Trophoblast cell (in vitro differentiated cells and primary cell): Measurements from ENCODE around the gene WDR45.

ENCODE experiments used
- DNase-seq, 2 donors: peaks; one replicate each; pipeline ENCODE4 v3.0.0-alpha.2; 2016
- H2AFZ ChIP-seq: 2 replicates; pipeline ENCODE4 v1.6.1; 2013; ENCODE audit warnings: low read length, moderate library complexity, mild to moderate bottlenecking; ENCODE audit not compliant: insufficient read depth, poor library complexity
- H2AK5ac ChIP-seq: 2 replicates; pipeline ENCODE4 v1.6.1; 2013; ENCODE audit warnings: mild to moderate bottlenecking, low read length
- H2BK120ac ChIP-seq: 2 replicates; pipeline ENCODE4 v1.6.1; 2013; ENCODE audit warnings: low read length, mild to moderate bottlenecking, moderate library complexity; ENCODE audit not compliant: insufficient read depth, poor library complexity
- H2BK12ac ChIP-seq: 2 replicates; pipeline ENCODE4 v1.6.1; 2013; ENCODE audit warnings: mild to moderate bottlenecking, low read length, moderate library complexity
- H2BK5ac ChIP-seq: 2 replicates; pipeline ENCODE4 v1.6.1; 2013; ENCODE audit warnings: low read length, low read depth, moderate library complexity, mild to moderate bottlenecking; ENCODE audit not compliant: poor library complexity
- H3K14ac ChIP-seq: 2 replicates; pipeline ENCODE4 v1.6.1; 2013; ENCODE audit warnings: mild to moderate bottlenecking, low read length
- H3K18ac ChIP-seq: 2 replicates; pipeline ENCODE4 v1.6.1; 2013; ENCODE audit warnings: mild to moderate bottlenecking, low read length
- H3K23ac ChIP-seq: 2 replicates; pipeline ENCODE4 v1.6.1; 2013; ENCODE audit warnings: low read length
- H3K27ac ChIP-seq: 2 replicates; pipeline ENCODE4 v1.5.1; 2013; ENCODE audit warnings: low read depth, mild to moderate bottlenecking, inconsistent platforms, low read length, moderate library complexity
- H3K27me3 ChIP-seq: 2 replicates; pipeline ENCODE4 v1.6.1; 2013; ENCODE audit warnings: inconsistent platforms, mild to moderate bottlenecking, low read length, moderate library complexity; ENCODE audit not compliant: insufficient read depth
- H3K36me3 ChIP-seq, 2 experiments: 1 replicate in 1 of 2; 2 replicates in 1 of 2; pipeline ENCODE4 v1.6.1; 2013; ENCODE audit warnings: low read length in 2 of 2, mild to moderate bottlenecking in 2 of 2, moderate library complexity in 1 of 2; ENCODE audit not compliant: insufficient read depth in 2 of 2, control insufficient read depth in 1 of 2
- H3K4ac ChIP-seq: 2 replicates; pipeline ENCODE4 v1.6.1; 2013; ENCODE audit warnings: low read depth, mild to moderate bottlenecking, low read length, moderate library complexity
- H3K4me1 ChIP-seq, 2 experiments: 1 replicate in 1 of 2; 2 replicates in 1 of 2; pipeline ENCODE4 v1.6.1; 2013; ENCODE audit warnings: low read length in 2 of 2, mild to moderate bottlenecking in 2 of 2, moderate library complexity in 1 of 2; ENCODE audit not compliant: insufficient read depth in 2 of 2, control insufficient read depth in 1 of 2
- H3K4me2 ChIP-seq: 2 replicates; pipeline ENCODE4 v1.6.1; 2013; ENCODE audit warnings: inconsistent platforms, mild to moderate bottlenecking, low read length, moderate library complexity
- H3K4me3 ChIP-seq: 2 replicates; pipeline ENCODE4 v1.5.1; 2013; ENCODE audit warnings: mild to moderate bottlenecking, low read depth, low read length, inconsistent platforms
- H3K79me1 ChIP-seq: one replicate; pipeline ENCODE4 v1.6.1; 2013; ENCODE audit warnings: low read length
- H3K79me2 ChIP-seq: 2 replicates; pipeline ENCODE4 v1.6.1; 2013; ENCODE audit warnings: low read length, mild to moderate bottlenecking; ENCODE audit not compliant: control insufficient read depth, insufficient read depth, poor library complexity
- H3K9ac ChIP-seq: 2 replicates; pipeline ENCODE4 v1.6.1; 2013; ENCODE audit warnings: mild to moderate bottlenecking, low read length
- H3K9me3 ChIP-seq: 2 replicates; pipeline ENCODE4 v1.6.1; 2013; ENCODE audit warnings: low read depth, mild to moderate bottlenecking, control low read depth, inconsistent platforms, low read length; ENCODE audit not compliant: insufficient read depth
- H4K12ac ChIP-seq: 2 replicates; pipeline ENCODE4 v1.6.1; 2013; ENCODE audit warnings: low read depth, mild to moderate bottlenecking, low read length, moderate library complexity
- H4K8ac ChIP-seq: 2 replicates; pipeline ENCODE4 v1.6.1; 2013; ENCODE audit warnings: low read depth, mild to moderate bottlenecking, low read length, moderate library complexity
- H4K91ac ChIP-seq: one replicate; pipeline ENCODE4 v1.6.1; 2013; ENCODE audit warnings: low read depth, mild to moderate bottlenecking, low read length, moderate library complexity
- WGBS: extraction: QIAGEN DNeasy Blood & Tissue Kit; methylation state at CpG from one replicate; pipeline ENCODE4 v1.1.7; 2013; ENCODE audit warnings: missing lambda C conversion rate; ENCODE audit not compliant: insufficient read length, insufficient coverage; ENCODE audit errors: extremely low coverage; 5-methylcytosine and 5-hydroxymethylcytosine counted together

Gene WDR45

GRCh38 chrX:49063715-49064114 is 16.0 kb downstream of the WDR45 start:
- no peak overlapping the region for H3K23ac ChIP-seq
- no peak overlapping the region for H3K14ac ChIP-seq
- no peak overlapping the region for H3K4me2 ChIP-seq
- no peak overlapping the region for H2AK5ac ChIP-seq
- H3K18ac ChIP-seq = no peak overlapping the region
- H3K79me1 ChIP-seq = peaks cover 4% of the 10 kb centered on the region
- H2BK5ac ChIP-seq = no peak overlapping the region
- no peak overlapping the region for H4K12ac ChIP-seq
- H4K91ac ChIP-seq = no peak overlapping the region
- H3K27me3 ChIP-seq = no peaks in the 10 kb centered on the region
- no peaks in the 10 kb centered on the region for H3K79me2 ChIP-seq
- H3K4me3 ChIP-seq = no peak overlapping the region
- no peak overlapping the region for H2AFZ ChIP-seq
- no peaks in the 10 kb centered on the region for H3K9me3 ChIP-seq
- H3K4ac ChIP-seq = no peak overlapping the region
- no peak overlapping the region for H4K8ac ChIP-seq
- WGBS = no CpG with 5 or more reads among the region's 9 CpGs
- DNase-seq = no peak
- peaks cover 4% of the 10 kb centered on the region in 2 experiments for H3K4me1 ChIP-seq
- no peak overlapping the region for H2BK12ac ChIP-seq
- no peak overlapping the region for H3K27ac ChIP-seq
- no peak overlapping the region for H2BK120ac ChIP-seq
- no peak overlapping the region for H3K9ac ChIP-seq
- H3K36me3 ChIP-seq = peaks cover 61 to 65% of the 10 kb centered on the region in 2 experiments

GRCh38 chrX:49061916-49062315 is 17.8 kb downstream of the WDR45 start:
- no peak overlapping the region for H3K27ac ChIP-seq
- no peak overlapping the region for H2AK5ac ChIP-seq
- H3K14ac ChIP-seq = no peak overlapping the region
- DNase-seq = no peak
- H3K4me1 ChIP-seq = peaks cover 4 to 8% of the 10 kb centered on the region in 2 experiments
- H3K23ac ChIP-seq = no peak overlapping the region
- H4K91ac ChIP-seq = no peak overlapping the region
- H2BK5ac ChIP-seq = no peak overlapping the region
- no peaks in the 10 kb centered on the region for H3K9me3 ChIP-seq
- H2AFZ ChIP-seq = no peak overlapping the region
- no CpG with 5 or more reads among the region's 10 CpGs for WGBS
- no peak overlapping the region for H3K9ac ChIP-seq
- no peak overlapping the region for H2BK120ac ChIP-seq
- peak overlapping the region; percentile 33 for H3K18ac ChIP-seq
- H3K36me3 ChIP-seq = peaks cover 46 to 54% of the 10 kb centered on the region in 2 experiments
- no peak overlapping the region for H4K12ac ChIP-seq
- no peak overlapping the region for H3K4me2 ChIP-seq
- H3K79me2 ChIP-seq = no peaks in the 10 kb centered on the region
- H3K27me3 ChIP-seq = no peaks in the 10 kb centered on the region
- no peak overlapping the region for H3K4ac ChIP-seq
- H2BK12ac ChIP-seq = no peak overlapping the region
- no peak overlapping the region for H4K8ac ChIP-seq
- H3K4me3 ChIP-seq = no peak overlapping the region
- peaks cover 4% of the 10 kb centered on the region for H3K79me1 ChIP-seq

- H3K27me3 ChIP-seq = no peaks in the 10 kb centered on the region
- no CpG with 5 or more reads among the region's 7 CpGs for WGBS
- no peak overlapping the region for H3K18ac ChIP-seq
- no peak overlapping the region for H3K27ac ChIP-seq
- H3K4me1 ChIP-seq = peaks cover 4 to 8% of the 10 kb centered on the region in 2 experiments
- no peak overlapping the region for H4K12ac ChIP-seq
- H2BK12ac ChIP-seq = no peak overlapping the region
- no peak overlapping the region for H4K91ac ChIP-seq
- no peaks in the 10 kb centered on the region for H3K79me2 ChIP-seq
- H3K23ac ChIP-seq = no peak overlapping the region
- H3K4me3 ChIP-seq = no peak overlapping the region
- H4K8ac ChIP-seq = no peak overlapping the region
- no peak overlapping the region for H2AK5ac ChIP-seq
- no peak overlapping the region for H2BK120ac ChIP-seq
- no peak overlapping the region for H3K4ac ChIP-seq
- peaks cover 4% of the 10 kb centered on the region for H3K79me1 ChIP-seq
- no peak for DNase-seq
- no peak overlapping the region for H3K9ac ChIP-seq
- H3K4me2 ChIP-seq = no peak overlapping the region
- H2AFZ ChIP-seq = no peak overlapping the region
- no peaks in the 10 kb centered on the region for H3K9me3 ChIP-seq
- H2BK5ac ChIP-seq = no peak overlapping the region
- no peak overlapping the region for H3K14ac ChIP-seq
- H3K36me3 ChIP-seq = peaks cover 41 to 50% of the 10 kb centered on the region in 2 experiments
These were observed 18.2 kb downstream of the WDR45 start for GRCh38 chrX:49061490-49061889.

- Histone ChIP-seq H2BK12ac (no peak overlapping the region), H3K79me2 (no peaks in the 10 kb centered on the region), H3K4me3 (no peak overlapping the region)
These were observed 18.8 kb downstream of the WDR45 start for GRCh38 chrX:49060914-49061313.

More at GRCh38 chrX:49060914-49061313, 18.8 kb downstream of the WDR45 start:
- H3K4me1 ChIP-seq = peaks cover 4 to 8% of the 10 kb centered on the region in 2 experiments
- no peak overlapping the region for H3K9ac ChIP-seq
- H3K27ac ChIP-seq = no peak overlapping the region
- H4K12ac ChIP-seq = no peak overlapping the region
- no peak overlapping the region for H3K4me2 ChIP-seq
- H3K27me3 ChIP-seq = no peaks in the 10 kb centered on the region
- H3K9me3 ChIP-seq = no peaks in the 10 kb centered on the region
- H2AK5ac ChIP-seq = no peak overlapping the region
- no peak overlapping the region for H3K18ac ChIP-seq
- peaks cover 41 to 44% of the 10 kb centered on the region in 2 experiments for H3K36me3 ChIP-seq
- no peak overlapping the region for H3K23ac ChIP-seq
- DNase-seq = no peak
- H3K14ac ChIP-seq = no peak overlapping the region
- H2BK5ac ChIP-seq = no peak overlapping the region
- no peak overlapping the region for H4K8ac ChIP-seq
- H2AFZ ChIP-seq = no peak overlapping the region
- no CpG with 5 or more reads among the region's 3 CpGs for WGBS
- H4K91ac ChIP-seq = no peak overlapping the region
- H3K79me1 ChIP-seq = peaks cover 4% of the 10 kb centered on the region
- peak overlapping the region; percentile 35 for H3K4ac ChIP-seq
- H2BK120ac ChIP-seq = no peak overlapping the region
